HL-60/S4 (cell line): ENCODE data around the gene SPDYE16.
"Not testable (repeated sequence)": the region's sequence is repeated elsewhere in the genome, so short reads cannot be mapped to it uniquely, and the experiment has no call there.

Experiments
- in situ Hi-C: fragments of 300-500 bp; cut with MboI; formaldehyde crosslinking; loops from 2 replicates; pipeline ENCODE4 v1.14.3; 2022; ENCODE audit warnings: low sequenced_read_pairs

SPDYE16 gene

DNA sequence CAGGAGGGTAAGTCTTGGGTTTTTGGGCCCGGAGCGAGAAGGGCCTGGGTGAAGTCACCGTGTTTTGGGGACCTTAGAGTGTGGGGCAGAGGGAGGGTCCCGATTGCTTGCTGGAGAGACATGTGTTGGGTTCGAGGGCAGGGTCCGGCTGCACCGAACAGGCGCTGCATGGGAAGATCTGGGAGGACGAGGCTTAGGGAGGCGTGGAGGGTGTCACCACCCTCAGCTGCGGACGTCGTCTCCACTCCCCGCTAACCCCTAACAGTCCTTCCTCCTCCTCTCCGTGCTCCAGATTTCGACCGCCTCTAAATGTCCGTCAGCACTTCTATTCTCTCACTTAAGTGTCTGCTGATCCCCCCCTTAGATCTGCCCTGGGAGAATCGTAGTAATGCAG is 6.8 kb upstream of the SPDYE16 start:
- in situ Hi-C loops = not testable (repeated sequence)

DNA sequence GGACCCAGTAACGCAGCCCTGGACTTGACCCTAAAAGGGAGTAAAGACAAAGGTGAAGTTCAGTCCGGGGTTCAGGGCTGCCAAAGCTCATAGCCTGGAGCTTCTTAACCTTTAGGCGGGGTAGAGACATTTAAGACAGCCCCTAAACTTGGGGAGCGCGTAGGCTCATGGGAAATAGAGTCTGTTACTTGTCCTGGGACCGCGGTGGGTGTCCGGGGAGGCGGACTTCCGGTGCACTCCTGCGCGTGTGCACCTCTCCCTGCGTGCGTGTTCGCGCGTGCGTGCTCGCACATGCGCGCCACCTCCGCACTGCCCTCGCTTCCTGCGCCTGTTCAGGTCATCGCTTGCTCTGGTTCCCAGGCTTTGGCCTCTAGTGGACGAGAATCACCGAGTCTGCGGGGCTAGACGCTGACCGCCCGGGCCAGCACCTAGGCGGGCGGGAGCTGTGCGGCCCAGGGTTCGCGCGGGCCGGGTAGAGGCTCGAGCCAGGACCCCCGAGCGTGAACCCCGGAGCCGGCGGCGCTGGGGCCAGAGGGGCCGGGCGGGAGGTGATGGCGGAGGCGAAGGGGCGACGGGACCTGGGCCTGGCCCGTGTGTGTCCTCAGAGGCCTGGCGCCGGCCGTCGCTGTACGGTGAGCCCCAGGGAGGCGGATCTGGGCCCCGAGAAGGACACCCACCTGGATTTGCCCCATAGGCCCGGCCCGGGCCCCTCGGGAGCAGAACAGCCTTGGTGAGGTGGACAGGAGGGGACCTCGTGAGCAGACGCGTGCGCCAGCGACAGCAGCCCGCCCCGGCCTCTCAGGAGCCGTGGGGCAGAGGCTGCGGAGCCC is 6.1 kb upstream of the SPDYE16 start:
- in situ Hi-C loops = not testable (repeated sequence)

DNA sequence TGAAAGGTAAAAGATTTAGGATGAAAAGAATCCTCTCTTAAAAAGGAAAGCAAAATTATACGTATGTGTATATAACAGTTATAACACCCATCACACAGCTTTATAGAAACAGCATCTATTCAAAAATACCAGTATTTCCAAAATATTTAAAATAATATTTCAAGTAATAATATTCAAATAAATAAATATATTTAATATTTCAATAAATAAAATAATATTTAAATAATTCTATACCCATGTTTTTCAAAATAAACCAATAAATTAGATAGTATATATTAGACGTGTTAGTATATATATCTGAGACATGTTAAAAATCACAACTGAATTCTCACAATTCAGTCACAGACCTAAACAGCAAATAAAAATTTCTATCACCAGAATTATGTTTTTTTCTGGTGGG is 11.5 kb downstream of the SPDYE16 start:
- in situ Hi-C loops = not testable (repeated sequence)

DNA sequence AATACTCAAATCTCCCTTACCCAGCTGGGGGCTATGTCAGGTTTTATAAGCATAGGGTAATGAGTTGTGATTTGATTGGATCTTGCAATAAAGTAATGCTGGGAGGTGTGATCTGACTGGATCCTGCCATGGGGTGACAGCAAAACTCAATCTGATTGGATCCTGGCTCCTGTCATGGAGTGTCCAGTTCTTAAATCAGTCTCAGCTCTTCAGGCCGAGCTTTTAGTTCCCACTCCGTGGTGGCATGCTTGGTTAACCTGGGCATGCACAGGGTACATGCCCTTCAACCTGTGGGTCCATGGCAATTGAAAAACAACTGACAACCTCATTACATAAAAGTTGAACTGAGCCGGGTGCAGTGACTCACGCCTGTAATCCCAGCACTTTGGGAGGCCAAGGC is 16.9 kb downstream of the SPDYE16 start:
- in situ Hi-C loops = not testable (repeated sequence)

DNA sequence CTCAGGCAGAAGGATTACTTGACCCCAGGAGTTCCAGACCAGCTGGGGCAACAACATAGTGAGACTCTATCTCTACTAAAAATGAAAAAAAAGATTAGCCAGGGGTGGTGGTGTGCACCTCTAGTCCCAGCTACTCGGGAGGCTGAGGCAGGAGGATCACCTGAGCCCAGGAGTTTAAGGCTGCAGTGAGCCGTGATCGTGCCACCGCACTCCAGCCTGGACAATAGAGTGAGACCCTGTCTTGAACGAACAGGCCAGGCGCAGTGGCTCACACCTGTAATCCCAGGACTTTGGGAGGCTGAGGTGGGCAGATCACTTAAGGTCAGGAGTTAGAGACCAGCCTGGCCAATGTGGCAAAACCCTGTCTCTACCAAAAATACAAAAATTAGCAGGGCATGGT is 26.2 kb downstream of the SPDYE16 start:
- in situ Hi-C loops = not testable (repeated sequence)

DNA sequence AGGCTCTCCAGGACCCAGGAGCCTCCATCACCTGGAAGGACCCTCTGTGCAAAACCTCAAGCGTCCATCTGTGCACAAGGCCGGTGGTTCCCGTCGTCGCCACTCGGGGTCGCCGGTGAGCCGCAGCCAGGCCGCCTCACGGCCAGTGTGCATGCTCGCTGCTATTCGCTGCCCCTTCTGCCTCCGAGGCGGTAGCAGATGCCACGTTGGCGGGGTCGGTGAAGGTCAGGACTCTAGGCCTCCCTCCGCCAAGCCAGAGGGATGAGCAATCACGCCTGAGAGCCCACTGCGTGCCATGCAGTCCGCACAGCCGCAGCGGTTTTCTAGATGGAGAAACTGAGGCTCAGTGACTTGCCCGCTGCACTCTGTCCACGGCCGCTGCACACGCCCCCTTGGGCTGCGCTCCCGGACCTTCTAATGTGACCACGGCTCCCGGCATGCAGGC is 27.1 kb downstream of the SPDYE16 start:
- in situ Hi-C loops = no loop called here

DNA sequence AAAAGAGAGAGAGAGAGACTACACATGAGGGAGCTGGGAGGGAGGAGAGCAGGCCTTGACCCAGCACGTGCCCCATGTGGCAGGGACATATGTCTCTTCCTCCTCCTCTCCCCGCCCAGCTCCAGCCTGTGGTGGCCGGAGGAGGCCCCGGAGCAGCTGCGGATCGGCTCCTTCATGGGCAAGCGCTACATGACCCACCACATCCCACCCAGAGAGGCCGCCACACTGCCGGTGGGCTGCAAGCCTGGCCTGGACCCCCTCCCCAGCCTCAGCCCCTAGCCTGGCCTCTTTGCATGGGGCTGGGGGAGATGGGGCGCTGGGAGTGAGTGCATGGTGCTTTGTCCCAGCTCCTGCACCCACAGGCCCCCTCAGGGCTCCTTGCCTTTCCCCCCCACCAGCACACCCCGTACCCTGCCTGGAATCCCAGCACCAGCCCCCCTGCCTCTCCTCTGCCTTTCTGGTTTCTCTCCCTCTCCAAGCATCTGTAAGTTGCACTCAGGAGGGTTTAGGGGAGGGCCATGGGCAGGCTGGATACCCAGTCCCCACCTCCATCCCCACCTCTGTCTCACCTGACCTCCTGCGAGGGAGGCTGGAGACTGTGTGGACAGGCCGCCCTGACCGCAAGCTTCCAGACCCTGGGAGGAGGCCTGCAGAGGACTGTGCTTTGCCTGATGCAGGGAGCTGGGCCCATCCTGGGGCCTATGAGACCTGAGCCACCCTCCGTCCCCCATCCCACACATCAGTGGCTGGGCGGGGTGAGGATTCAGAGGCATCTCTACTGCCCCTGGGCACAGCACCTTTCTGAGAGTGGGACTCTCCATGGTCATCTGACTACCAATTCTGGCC is 27.9 kb downstream of the SPDYE16 start:
- in situ Hi-C loops = no loop called here

DNA sequence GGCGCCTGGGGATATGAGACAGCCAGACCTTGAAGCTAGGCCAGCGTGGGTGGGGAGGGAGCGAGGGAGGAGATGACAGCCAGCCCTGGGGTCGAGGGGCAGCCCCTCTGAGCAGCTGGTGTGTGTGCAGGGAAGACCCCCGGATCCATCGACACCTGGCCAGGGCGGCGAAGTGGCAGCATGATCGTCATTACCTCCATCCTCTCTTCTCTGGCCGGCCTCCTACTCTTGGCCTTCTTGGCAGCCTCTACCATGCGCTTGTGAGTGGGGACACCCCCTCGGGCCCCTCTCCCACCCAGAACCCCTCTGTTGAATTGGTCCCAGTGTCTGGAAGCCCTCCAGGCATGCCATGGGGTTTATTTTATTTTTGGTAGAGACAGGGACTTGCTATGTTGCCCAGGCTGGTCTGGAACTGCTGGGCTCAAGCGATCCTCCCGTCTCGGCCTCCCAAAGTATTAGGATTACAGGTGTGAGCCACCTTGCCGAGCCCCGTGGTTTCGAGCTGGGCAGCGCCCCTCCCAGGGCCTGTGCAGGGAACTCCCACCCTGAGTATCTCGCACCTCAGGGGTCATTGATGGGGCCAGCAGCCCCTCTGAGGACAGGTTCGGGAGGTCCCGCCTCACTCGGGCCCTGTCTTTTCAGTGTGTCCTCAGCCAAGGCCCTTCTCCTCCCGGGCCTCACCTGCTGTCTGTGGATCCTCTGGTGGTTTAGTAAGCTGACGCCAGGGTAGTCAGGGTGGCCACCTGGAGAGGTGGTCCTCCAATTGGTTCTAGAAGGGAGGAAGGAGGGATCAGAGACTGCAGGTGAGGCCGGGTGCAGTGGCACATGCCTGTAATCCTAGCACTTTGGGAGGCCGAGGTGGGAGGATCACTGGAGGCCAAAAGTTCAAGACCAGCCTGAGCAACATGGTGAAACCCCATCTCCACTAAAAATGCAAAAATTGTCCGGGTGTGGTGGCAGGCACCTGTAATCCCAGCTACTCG is 29.0 kb downstream of the SPDYE16 start:
- in situ Hi-C loops = no loop called here

DNA sequence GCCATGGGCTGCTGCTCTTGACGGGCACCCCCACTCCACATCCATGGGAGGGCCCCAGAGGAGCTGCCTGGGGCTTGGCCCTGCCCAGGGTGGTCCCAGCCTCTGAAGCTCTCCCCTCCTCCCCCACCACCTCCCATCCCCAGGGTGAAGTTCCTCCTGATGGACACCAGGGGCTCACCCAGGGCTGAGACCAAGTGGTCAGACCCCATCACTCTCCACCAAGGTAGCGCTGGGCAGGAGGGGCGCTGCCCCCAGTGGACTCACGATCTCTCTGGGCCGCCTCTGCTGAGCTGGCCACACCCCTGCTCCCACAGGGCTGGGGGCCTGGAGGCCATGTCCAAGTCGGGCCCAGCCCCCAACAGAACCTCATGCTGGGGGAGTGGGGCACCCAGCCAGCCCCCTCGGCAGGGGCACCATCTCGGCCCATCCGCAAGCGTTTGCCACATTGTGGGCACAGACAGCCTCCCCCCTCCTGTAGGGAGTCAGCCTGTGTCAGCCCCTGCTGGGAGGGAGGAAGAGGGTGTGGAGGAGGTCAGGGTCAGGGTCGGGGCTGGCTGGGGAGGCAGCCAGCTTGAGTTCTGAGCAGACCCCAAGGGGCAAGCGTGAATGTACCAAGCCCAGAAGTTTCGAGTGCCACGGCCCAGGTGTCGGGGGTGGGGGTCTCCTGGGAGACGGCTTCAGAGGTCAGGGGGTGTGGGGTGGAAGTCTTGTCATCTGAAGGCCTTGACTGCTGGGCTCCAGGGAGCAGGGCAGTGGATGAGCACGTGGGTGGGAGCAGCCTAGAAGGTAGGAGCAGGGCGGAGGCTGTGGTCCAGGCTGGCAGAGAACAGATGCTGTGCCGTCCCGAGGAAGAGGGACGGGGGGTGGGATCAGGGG is 29.9 kb downstream of the SPDYE16 start:
- in situ Hi-C loops = no loop called here

DNA sequence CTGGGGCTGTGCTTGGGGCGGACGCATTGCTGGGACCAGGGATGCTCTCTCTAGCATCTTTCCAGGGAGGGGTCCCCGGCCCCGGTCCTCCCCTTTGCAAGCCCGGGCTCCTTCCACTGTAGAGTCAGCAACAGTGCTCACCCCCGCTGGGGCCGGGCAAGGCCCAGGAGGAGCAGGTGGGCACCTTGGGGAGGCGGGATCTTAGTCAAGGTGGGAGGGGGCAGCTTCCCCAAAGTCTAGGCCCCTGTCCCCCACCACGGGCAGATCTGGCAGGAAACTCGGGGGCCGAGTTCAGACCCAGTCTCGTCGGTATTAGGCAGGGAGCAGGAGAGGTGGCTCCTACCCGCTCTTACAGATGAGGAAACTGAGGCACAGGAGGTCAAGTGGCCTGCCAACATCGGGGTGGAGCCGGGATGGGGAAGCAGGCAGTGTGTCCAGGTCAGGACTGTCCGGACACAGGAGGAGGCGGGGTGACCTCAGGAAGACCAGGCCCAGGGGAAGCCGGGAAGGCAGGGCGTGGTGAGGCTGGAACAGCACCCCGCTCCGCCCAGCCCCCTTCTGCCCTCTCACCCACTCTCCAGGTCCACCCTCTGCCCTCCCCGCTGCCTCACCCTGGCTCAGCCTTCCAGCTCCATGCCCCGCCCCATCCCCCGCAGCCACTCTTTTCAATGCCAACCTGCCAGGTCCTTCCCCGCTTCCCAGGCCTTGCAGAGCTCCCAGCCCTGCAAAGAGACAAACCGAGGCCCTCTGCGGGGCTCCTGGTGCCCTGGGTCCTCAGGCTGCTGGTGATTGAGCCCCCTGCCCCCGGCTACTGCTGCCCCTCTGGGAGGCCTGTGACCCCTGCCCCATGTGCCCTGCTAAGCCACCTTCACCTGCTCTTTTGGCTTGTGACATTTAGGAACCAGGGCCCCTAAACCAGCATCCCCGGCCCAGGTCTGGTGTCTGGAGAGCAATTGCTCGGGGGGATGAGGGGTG is 30.9 kb downstream of the SPDYE16 start:
- in situ Hi-C loops = not testable (repeated sequence)

DNA sequence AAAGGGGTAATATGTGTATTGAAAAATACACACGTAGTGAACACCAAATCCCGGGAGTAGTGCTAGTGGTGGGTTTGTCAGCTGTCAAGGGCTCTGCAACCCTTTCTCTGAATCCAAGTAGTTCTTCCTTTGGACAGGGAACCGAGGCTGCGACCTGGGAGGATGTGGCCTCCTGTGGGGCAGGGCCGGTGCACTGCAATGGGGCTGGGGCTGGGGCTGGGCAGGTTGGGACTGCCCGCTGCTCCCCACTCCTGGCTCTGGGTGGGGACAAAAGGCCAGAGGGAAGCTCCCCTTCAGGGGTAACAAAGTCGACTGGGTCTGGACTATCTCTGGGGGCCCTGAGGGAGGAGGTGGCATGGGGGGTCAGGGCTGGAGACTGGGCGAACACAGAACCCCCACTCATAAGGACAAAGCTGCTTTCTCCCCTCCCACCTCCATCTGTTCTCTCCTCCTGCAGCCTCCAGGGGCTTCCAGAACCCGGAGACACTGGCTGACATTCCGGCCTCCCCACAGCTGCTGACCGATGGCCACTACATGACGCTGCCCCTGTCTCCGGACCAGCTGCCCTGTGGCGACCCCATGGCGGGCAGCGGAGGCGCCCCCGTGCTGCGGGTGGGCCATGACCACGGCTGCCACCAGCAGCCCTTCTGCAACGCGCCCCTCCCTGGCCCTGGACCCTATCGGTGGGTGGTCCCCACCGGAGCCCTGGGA is 31.7 kb downstream of the SPDYE16 start:
- in situ Hi-C loops = not testable (repeated sequence)

DNA sequence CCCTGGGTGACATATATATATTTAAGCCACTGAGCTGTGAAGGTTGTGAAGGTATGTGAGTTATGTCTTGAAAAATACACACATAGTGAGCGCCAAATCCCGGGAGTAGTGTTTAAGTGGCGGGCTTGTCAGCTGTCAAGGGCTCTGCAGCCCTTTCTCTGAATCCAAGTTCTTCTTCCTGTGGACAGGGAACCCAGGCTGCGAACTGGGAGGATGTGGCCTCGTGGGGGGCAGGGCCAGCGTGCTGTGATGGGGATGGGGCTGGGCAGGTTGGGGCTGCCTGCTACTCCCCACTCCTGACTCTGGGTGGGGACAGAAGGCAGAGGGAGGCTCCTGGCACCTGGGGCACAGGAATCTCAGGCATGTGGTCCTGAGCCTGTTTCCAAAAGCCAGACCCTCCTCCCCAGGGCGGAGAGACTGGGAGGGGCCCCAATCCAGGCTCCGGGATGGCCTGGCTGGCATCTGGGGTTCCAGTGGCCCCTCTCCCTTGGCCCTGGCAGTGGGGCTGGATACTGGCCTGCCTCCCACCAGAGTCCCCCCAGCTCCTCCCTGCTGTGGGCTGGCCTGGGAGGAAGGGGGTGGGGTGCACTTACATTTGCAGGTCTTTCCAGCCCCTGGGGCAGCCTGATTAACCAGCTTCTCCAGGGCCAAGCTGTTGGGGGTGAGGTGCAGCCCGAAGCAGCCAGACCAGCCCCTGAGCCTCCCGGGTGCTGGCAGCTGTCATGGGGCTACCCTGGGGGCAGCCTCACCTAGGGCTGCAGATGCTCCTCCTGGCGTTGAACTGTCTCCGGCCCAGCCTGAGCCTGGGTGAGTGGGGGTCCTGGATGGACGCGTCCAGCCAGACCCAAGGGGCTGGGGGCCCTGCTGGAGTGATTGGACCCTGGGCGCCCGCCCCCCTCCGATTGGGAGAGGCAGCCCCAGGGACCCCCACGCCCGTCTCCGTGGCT is 32.9 kb downstream of the SPDYE16 start, which contains the start of gene UPK3B:
Gene UPK3B (plus strand): TSS at position 622 of the 947 bp plus-strand sequence. CDS start 101 bp downstream, at position 723.
- in situ Hi-C loops = no loop called here

DNA sequence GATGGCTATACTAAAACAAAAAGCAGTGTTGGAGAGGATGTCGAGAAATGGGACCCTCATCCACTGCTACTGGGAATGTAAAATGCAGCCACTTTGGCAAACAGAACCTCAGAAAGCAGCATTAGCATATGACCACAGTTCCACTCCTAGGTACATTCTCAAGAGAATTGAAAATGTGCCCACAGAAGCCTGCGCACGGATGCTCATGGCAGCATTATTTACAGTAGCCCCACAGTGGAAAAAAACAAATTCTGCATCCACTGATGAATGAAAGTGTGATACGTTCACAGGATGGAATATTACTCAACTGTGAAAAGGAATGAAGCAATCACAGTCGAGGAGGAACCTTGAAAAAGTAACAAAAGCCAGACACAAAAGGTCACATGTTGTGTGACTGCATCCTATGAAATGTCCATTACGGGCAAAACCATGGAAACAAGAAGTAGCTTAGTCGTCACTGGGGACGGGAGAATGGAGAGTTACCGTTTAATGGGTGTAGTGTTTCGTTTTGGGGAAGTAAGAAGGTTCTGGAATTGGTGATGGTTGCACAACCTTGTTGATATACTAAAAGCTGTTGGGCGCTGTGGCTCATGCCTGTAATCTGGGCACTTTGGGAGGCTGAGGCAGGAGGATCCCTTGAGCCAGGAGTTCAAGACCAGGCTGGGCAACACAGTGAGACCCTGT is 35.2 kb downstream of the SPDYE16 start:
- in situ Hi-C loops = no loop called here

DNA sequence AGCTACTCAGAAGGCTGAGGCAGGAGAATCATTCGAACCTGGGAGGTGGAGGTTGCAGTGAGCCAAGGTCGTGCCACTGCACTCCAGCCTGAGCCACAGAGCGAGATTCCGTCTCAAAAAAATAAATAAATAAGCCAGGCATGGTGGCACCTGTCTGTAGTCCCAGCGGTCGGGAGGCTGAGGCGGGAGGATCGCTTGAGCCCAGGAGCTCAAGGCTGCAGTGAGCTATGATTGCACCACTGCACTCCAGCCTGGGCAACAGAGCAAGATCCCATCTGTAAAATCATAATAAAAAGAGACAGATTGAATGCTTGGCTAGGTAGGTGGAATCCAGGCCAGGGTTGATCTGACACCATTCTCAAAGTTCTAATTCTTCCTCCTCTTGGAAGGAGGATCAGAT is 36.5 kb downstream of the SPDYE16 start:
- in situ Hi-C loops = not testable (repeated sequence)

DNA sequence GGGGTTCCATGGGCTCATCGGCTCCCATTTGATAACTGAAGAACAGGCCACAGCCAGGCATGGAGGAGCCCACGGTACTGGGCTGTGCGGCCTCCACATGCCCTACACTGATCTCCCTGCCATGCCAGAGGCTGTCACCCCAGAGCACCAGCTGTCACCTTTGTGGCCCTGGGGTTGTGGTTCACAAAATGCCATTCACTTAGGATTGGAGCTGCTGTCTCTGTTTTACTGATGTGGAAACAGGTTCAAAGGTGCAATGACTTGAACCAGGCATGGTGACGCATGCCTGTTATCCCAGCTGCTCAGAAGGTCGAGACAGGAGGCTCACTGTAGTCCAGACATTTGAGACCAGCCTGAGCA is 37.0 kb downstream of the SPDYE16 start:
- in situ Hi-C loops = no loop called here
